ENCODE data around the gene KITLG.
"Not testable (repeated sequence)": the region's sequence is repeated elsewhere in the genome, so short reads cannot be mapped to it uniquely, and the experiment has no call there.

The KITLG gene, protein sequence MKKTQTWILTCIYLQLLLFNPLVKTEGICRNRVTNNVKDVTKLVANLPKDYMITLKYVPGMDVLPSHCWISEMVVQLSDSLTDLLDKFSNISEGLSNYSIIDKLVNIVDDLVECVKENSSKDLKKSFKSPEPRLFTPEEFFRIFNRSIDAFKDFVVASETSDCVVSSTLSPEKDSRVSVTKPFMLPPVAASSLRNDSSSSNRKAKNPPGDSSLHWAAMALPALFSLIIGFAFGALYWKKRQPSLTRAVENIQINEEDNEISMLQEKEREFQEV

DNA sequence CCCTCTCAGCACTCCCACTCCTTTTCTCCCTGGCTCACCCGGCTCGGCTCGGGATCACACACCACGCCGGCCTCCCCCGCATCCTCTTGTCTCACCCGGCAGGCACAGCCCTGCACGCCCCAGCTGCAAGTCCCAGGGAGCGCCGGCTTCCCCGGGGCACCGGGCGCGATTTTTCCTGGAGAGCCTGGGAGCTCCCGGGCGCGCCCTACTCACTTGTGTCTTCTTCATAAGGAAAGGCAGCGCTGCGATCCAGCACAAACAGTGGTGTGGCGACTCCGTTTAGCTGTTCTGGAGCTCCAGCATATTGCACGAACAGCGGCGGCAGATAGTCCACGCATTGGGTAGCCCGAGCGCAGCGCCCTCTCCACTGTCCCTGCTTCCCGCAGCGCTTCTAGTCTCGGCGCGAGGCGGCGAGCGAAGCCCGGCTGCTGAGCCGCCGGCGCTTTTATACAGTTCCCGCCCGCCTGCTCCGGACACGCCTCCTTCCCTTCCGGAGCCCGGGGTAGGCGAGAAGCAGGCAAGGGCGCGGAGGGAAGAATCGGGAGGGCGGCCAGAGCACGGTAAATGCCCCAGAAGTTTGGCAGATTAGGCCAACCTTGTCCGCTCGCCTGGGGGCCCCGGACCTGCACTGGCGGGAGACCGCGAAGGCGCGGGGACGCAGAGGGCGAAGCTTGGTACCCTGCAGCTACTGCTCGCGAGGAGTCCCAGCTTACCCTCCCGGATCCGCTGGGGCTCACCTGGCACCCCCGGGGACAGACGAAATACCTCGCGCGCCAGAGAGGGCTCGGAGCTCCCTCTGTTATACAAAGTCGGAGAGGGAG is at the start of gene KITLG:
Gene KITLG (minus strand): TSS at position 421 of the 821 bp plus-strand sequence. CDS start 193 bp downstream, at position 228.
- peak; percentile 78 for DNase-seq

DNA sequence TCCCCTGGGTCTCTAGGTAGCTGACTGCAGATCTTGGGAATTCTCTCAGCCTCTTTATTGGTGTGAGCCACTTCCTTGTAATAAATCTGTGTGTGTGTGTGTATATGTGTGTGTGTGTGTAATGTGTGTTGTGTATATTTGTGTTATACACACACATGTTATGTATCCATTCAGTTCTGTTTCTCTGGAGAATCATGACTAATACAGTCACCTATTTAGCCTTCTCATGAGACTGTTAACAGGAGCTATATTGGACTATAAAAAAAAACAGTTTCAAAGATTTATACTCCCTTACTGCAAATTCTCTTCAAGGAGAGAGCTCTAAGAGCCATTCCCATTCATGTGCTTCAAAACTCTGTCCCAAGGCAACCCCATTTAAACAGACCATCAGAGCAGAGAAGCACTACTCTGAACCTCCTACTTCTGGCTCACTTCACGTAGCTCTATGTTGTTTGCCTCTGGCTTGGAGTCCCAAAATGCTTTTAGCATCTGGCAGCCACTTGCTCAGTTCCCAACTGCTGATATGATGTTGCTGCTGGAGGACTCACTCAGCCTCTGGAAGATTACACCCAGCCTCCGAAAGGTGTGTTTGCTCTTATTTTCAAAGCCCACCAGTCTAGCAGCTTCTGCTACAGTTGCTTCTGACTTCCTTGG is 48.7 kb upstream of the KITLG start:
- no peak for DNase-seq

DNA sequence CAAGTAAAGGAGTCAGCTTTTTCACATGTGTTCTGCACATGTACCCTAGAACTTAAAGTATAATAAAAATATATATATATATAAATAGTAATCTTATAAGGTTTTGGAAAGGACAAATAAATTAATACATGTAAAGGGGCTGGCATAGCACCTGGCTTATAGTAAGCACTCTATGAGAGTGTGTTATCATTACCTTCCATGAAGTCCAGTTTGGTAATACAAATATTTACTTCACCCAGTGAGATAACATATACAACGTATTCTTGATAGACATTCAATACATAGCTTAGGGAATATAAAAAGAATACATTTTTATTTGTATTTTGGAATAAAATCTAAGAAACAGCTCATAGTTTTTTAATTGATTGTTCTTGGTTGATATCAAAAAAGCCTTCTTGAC is 47.8 kb upstream of the KITLG start:
- not testable (repeated sequence) for DNase-seq

DNA sequence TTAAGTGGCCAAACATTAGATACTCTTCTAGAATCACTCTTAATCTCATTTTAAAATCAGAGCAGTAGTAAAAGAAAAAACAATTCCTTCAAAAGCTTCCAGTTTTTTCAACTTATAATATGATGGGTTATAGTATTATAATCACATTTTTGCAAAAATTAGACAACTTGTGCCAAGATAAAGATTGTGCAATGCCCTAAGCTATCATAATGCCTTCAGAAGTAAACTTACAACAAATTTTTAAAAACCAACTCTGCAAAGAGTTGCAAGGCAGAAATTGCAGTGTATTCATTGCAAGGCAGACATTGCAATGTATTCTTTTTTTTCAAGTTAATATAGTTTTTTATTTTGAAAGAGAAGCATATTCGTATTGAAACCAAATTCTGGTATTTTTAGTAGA is 47.2 kb upstream of the KITLG start:
- no peak for DNase-seq

DNA sequence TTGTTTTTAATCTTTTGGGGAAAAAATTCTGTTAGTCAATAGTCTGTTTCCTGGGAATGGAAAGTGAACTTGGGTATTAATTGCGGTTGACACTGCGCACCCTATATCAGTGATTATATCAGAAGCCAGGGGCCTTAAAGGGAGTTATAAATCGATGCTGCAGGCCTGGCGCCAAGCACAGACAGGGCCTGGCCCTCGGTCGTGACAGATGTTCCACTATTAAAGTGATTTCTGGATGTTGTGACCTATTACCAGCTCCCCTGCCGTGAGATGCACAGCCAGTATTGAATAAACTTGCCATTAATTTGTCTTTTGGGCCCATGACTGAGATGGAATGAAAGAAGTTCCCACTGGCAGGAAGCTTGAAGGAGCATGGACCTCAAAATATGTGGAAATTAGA is 45.1 kb upstream of the KITLG start:
- DNase-seq = no peak

DNA sequence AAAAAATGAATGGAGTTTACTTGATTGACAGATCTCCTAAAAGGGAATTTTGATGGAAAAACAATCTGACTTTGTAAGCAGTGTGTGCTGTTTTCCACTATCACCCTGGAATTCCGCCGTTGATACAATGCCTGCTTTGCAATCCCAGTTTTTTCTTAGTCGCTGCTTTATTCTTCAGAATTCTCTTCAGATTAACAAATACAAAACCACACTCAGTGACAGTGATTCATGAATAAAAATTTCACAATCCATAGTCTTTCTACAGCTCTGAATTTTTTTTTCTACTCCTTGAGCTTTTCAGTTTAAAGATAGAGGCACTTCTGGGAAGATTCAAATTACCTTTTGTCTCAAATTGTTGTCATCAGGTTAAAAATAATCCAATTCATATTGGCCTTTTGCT is 44.6 kb upstream of the KITLG start:
- no peak for DNase-seq

DNA sequence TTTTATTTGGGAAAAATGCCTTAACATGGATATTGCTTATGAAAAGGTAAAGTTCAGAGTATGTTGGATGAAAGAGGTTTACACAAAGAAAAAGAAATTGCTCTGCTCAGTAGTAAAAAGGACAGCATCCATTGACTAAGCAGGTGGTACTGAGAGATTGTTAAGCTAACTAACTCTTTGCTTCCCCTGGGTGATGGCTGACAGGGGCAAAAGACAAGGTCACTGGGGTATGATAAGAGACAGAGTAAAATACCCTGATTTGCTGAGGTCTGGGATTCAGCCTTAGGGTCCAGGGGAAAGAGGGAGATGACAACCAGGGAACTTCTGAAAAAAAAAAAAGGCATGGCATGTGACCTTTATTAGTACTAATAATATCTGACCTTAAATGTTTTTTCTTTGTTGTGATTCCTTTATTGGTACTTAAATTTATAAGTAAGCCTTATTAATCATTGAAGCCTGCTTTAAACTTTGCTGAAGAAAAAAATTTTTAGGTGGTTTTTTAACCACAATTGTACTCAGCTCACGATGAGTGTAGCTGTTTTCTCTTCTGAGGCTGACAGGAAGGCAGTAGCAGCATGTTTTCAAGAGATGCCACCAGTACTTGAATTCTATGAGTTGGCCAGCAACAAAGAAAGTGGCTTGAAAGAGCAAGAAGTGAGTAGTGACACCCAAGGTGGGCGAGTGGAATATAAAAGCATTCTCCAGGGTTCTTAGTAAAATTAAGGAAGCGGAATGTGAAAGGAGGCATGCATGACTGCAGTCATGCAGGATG is 43.7 kb upstream of the KITLG start:
- no peak for DNase-seq

DNA sequence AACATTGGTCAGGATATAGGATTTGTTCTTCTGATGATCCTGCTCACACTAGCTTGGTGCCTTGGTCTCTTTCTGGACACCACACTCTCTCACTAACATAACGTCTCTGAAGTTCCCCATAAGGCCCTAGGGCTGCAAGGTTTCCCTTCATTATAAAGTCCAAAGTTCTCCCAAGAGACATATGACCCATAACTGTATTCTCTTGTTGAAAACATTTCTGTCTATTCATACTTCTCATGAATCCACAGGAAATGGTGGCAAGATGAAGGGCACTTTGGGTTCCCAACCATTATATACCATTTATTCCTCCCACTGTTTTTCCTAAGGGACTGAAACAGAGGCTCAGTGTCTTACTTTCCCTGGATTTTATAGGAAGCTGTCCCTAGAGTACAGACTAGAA is 37.1 kb upstream of the KITLG start:
- no peak for DNase-seq

DNA sequence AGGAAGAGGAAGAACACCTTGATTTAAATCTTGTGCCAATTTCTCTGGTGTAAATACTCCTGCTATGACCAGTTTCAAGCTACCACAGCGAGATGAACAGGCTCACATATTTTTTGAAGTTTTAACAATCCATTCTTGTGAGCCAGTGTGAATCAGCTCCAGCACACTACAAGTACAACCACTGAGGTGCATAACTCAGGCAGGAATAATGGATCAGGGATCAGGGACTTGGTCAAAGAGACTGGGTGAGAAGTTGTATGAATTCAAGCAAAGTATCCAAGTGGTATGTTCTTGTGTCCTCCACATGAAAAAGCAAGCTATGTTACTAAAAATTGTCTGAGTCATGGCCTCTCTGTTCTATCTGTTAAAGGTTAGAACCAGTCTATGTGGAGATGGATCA is 35.2 kb upstream of the KITLG start:
- no peak for DNase-seq

DNA sequence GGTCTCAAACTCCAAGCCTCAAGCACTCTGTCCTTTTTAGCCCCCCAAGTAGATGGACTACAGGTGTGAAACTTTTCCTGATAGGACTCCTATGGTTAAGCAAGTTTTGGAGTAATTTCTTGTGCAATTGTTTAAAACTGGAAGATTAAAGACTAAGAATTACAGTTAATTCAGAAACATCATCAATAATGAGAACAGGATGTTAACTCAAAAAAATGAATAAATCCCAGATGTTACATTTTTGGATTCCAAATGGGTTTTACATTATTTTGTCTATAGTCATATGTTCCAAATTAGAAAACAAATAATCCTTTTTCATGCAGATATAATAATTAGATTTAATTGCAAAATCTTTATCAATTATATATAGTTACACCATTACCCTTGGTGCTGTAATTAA is 24.4 kb upstream of the KITLG start:
- no peak for DNase-seq

DNA sequence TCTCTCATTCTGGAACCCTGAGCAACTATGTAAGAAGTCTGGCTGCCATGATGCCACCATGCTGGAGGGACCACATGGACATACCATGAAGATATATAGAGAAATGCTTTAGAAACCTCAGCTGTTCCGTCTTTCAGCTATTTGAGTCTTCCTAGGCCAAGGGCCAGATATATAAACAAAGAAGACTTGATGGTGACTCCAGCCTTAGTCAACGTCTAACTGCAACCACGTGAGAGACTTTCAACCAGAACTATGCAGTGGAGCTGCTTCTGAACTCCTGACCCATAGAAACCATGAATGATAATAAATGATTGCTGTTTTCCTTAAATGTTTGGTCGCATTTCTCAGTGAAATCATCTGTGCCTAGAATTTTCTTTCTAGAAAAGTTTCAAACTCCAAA is 20.0 kb upstream of the KITLG start:
- DNase-seq = no peak

DNA sequence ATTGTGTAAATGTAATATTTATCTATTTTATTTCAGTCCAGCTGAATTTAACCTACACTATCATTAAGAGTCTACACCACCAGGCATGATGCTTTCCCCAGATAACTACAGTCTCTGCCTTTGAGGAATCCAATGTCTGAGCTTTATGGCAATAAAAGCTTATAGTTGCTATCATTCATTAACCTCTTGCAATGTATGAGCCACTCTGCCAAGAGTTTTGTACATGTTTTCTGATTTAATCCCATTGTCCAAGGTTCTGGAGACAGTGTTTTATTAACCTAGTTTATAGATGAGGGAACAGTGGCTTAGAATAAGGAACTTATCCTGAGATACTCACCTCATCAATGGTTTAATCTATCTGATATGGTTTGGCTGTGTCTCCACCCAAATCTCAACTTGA is 17.1 kb upstream of the KITLG start:
- no peak for DNase-seq

DNA sequence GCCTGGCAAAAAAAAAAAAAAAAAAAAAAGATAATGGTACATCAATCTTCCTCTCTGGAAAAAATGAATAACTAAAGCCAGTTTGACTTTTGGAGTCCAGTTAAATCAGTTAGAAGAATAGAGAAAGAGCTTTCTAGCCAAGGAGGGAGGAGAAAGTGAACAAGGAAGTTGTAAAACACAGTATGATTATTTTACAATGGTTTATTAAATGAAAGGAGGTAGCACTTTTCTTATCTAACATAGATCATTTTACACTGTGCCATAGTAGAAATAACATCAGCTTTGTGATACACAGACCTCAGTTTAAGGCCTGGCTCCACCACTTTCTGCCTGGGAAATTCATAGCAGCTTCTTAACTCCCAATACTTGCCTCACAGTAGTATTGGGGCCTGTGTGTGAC is 15.4 kb upstream of the KITLG start:
- DNase-seq = no peak

DNA sequence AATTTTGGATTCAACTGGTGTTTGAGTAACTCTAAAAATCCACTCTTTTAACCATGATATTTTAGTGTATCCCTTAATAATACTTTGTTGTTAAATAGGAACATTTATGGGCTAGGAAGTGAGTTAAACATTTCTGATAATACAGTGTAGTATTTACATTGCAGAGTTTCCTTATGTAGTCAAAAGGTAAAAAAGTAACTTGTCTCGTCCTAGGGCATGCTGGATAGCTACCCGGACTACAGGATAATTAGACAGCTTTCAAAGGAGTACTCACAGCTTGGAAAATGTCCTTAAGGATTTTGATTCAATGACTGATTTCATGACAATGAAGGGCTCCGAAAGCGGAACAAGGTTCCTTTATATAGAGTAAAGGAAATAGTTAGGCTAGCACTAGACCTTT is 14.5 kb upstream of the KITLG start:
- no peak for DNase-seq

DNA sequence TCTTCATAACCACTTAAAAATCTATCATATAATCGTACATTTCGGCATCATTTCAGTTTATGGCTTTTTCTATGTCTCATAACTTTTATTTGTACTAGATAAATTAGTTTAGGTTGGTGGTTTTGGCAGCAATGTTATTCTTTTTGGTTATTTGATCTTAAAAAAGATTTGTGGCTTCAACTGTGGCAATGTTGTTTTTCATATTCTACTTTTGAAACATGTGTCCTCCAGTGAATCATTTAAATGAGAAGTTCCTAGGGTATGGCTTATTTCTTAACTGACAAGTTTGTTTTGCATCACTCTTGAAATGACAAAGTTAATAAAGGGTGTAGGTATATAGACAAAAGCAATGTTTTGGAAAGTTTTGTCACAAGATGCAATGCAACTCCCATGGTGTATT is 11.1 kb upstream of the KITLG start:
- no peak for DNase-seq

DNA sequence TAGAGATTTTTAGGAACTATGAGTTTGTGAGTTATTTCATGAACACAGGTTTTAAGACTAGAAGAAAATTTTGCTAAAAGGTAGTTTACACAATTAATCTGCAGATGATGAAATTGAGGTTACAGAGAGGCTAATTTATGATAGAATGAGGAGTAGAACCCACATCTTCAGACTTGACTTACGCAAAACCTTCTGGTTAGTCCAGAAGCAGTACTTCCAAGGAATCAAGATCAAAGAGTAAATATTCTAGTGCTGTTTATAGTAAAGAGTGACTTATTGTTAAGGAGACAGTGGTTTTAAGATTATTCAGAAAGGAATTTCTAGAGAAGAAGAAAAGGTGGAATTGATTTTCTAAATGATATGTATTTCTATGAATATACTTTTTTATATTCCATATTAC is 10.6 kb upstream of the KITLG start:
- DNase-seq = no peak

DNA sequence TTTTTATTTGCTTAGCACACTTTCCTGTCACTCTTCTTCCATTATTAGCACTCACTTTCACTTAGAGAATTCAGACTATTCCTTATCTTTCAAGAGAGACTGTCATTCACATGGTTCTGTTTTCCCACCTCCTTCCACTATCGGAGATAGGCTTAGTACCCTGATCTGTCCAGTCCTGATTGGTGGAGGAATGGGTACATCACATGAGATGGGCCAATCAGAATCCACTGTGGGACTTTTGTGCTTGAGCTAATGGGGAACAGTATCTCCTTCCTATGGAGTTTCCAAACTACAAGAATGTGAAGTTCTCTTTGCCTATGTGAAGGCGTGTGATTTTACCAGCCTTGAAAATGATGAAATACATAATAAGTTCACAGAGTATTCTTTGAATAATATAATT is 4.8 kb upstream of the KITLG start:
- DNase-seq = no peak

DNA sequence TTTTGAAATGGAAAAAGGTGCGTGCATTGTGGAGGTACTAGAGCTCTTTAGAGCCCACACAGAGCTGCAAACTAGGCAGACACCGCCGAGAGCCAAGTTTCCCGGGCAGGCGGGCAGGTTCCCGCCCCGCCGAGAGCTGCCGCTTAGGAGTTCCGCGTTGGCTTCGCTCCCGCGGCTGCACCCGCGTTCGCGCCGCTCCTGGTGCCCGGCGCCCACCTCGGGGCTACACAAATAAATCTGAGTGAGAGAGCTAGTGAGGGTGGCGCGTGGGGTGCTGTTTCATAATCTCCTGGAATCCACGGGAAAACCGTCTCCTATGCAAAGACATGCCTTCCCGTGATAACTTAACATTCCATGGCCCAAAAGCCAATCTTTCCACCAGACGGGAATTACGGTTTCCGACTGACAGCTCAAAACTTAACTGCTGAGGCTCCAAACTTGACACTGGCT is 645 bp downstream of the KITLG start:
- DNase-seq = no peak

DNA sequence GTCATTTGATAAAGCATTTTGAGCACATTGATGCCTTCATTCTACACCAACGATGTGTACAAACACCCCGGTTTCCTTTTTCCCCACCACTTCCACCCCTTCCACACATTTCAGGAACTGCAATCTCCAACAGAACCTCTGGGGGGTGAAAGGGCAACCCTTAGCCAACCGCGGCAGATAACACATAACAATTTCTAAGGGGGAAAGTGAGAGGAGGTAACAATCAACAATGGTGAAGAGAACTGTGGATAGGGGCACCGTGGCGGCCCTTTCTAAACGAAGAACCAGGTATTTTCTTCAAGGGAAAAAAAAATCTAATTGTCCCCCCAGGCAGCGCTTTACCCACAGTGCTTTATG is 1.1 kb downstream of the KITLG start:
- peak; percentile 35 for DNase-seq

DNA sequence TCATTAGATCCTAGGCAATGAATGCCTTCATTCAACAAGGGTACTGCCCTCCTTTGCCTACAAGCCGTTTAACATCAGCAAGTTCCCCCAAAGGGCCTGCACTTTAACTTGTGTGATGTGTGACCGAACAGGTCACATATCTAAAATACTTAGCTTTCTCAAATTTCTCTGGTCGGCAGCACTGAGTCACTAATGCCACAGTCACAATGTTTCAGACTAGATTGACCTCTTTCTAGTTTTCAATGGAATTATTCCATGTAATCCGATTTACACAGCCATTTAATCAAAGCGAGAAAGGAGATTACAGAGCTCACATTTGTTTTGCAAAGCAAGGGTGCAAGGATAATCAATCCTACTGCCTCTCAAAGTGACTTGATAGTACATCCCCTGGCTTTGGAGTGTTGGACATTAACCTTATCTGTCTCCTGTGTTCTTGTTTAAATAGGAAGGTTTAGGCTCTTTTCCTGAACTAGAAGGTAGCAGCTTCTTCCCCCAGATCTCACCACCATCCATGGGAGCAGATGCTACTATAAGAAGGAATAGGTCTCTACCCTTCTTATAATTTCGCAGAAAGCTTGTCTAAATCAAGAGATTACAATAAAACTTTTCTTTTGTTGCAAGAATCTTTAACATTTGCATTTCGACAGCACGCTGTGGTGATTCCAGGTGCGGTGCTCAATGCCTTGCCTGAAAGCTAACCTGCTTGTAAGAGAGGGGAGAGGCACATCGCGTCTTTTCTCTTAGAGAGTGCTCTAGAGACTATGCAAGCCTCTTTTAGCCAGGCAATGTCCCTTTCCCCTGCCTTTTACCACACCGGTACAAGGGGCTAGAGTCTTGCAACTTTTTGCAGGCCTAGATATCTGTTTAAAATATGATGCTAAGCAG is 1.8 kb downstream of the KITLG start:
- DNase-seq = peak; percentile 21

DNA sequence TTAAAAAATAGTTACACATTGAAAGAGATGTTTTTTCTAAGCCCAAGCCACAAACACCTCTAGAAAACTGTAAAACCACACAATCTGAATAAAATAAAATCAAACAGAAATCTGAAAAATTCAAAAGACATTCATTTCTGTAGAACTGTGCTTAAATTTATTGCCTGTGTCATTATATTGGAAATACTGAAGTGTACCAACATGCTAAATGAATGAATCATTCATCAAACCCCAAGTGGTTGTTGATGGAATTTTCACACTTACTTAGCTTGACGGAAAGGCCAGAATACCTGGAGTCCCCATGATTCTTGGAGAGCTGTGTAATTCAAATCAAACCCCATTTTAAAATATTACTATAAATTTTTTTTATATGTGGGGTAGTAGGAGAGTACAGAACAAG is 2.7 kb downstream of the KITLG start:
- peak; percentile 53 for DNase-seq

DNA sequence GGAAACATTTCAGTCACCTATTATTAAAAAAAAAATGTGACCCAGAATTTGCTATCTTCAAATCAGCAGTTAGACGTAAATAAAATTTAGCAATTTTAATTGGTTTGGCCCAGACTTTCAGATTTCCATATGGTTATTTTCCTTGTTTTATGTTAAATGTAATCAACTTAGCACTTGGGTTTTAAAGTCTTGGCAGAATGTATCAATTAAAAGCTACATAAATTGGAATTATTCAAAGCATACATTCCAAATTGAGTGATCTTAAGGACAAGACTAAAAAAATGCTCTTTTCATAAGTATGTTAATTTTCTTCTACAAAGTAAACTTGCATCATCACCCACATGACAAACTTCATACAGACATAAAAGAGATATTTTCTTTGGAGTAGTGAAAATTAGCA is 3.4 kb downstream of the KITLG start:
- no peak for DNase-seq
